ENCODE measurements around the gene SEMA3C. TPM values are rescaled to one million over a fixed set of nuclear protein-coding genes. Genes with fewer than 3 reads are reported as not detected.
A peak's percentile ranks its signal among the peaks of the same experiment; 100 is the strongest.

SEMA3C gene
- total RNA-seq, 6 donors from 2014 or later, result 30.7 to 81.7 (median 50.1) TPM

GRCh38 chr7:80772347-80772993 is 146.4 kb downstream of the SEMA3C start:
- Histone ChIP-seq H3K4me1 (peaks cover 0 to 12% (median 11%) of the 10 kb centered on the region in 4 donors), H3K27ac (no peak overlapping the region), H3K9me3 (no peaks in the 10 kb centered on the region), H3K27me3 (no peaks in the 10 kb centered on the region), H3K4me3 (no peak overlapping the region), H3K36me3 (no peaks in the 10 kb centered on the region)
- DNase-seq (no peak), ATAC-seq (ENCODE audit: low FRiP score in 2 of 2) (no peak)
- TF ChIP-seq POLR2AphosphoS5 (IDR thresholded peaks at IDR 0.05) (no peak), EP300 (IDR thresholded peaks at IDR 0.05) (no peak), POLR2A (IDR thresholded peaks at IDR 0.05) (no peak), CTCF (IDR thresholded peaks at IDR 0.05) (no peak)
- 57 to 69% methylated on average over 2 of the region's 2 CpGs for WGBS, 2 donors

- H3K36me3 ChIP-seq, result no peaks in the 10 kb centered on the region
- ATAC-seq (ENCODE audit: low FRiP score in 2 of 2) (peak in 1 of 2 donors; percentile 29), DNase-seq (no peak)
- peaks cover 0 to 12% (median 11%) of the 10 kb centered on the region in 4 donors for H3K4me1 ChIP-seq
- 47 to 55% methylated on average over 4 of the region's 4 CpGs for WGBS, 2 donors
- no peaks in the 10 kb centered on the region for H3K9me3 ChIP-seq
- H3K27me3 ChIP-seq, result no peaks in the 10 kb centered on the region
- TF ChIP-seq CTCF (IDR thresholded peaks at IDR 0.05), result no peak
- TF ChIP-seq EP300 (IDR thresholded peaks at IDR 0.05), result no peak
- H3K4me3 ChIP-seq, result no peak overlapping the region
- no peak overlapping the region for H3K27ac ChIP-seq
Observed at GRCh38 chr7:80771523-80771922, 147.3 kb downstream of the SEMA3C start.

- no peaks in the 10 kb centered on the region for H3K9me3 ChIP-seq
- TF ChIP-seq POLR2AphosphoS5 (IDR thresholded peaks at IDR 0.05) (no peak), CTCF (IDR thresholded peaks at IDR 0.05) (no peak), POLR2A (IDR thresholded peaks at IDR 0.05) (no peak), EP300 (IDR thresholded peaks at IDR 0.05) (no peak)
- WGBS, 2 donors, result 81 to 84% methylated on average over 2 of the region's 2 CpGs
- H3K27ac ChIP-seq, result no peak overlapping the region
- no peak for DNase-seq
- H3K4me3 ChIP-seq, result no peak overlapping the region
- peak in 1 of 2 donors; percentile 43 for ATAC-seq (ENCODE audit: low FRiP score in 2 of 2)
- H3K27me3 ChIP-seq, result no peaks in the 10 kb centered on the region
- H3K4me1 ChIP-seq, result peaks cover 0 to 12% (median 11%) of the 10 kb centered on the region in 4 donors
- H3K36me3 ChIP-seq, result no peaks in the 10 kb centered on the region
Observed at GRCh38 chr7:80770675-80771081, 148.2 kb downstream of the SEMA3C start.

GRCh38 chr7:80770061-80770460 is 148.8 kb downstream of the SEMA3C start:
- Histone ChIP-seq H3K4me1 (peaks cover 0 to 12% (median 11%) of the 10 kb centered on the region in 4 donors), H3K27ac (no peak overlapping the region), H3K4me3 (no peak overlapping the region), H3K27me3 (no peaks in the 10 kb centered on the region), H3K9me3 (no peaks in the 10 kb centered on the region), H3K36me3 (no peaks in the 10 kb centered on the region)
- no peak for ATAC-seq (ENCODE audit: low FRiP score in 2 of 2)
- no peak for DNase-seq
- TF ChIP-seq CTCF (IDR thresholded peaks at IDR 0.05) (no peak), POLR2A (IDR thresholded peaks at IDR 0.05) (no peak), POLR2AphosphoS5 (IDR thresholded peaks at IDR 0.05) (no peak), EP300 (IDR thresholded peaks at IDR 0.05) (no peak)
- whole genome bisulfite sequencing, 2 donors, result 81 to 87% methylated on average over 1 of the region's 1 CpG

GRCh38 chr7:80768756-80769155 is 150.1 kb downstream of the SEMA3C start:
- Histone ChIP-seq H3K4me3 (no peak overlapping the region), H3K27ac (no peak overlapping the region), H3K36me3 (no peaks in the 10 kb centered on the region), H3K4me1 (peaks cover 0 to 12% (median 11%) of the 10 kb centered on the region in 4 donors), H3K27me3 (no peaks in the 10 kb centered on the region), H3K9me3 (no peaks in the 10 kb centered on the region)
- DNase-seq, result no peak
- WGBS, 2 donors, result 83 to 89% methylated on average over 1 of the region's 1 CpG
- ATAC-seq (ENCODE audit: low FRiP score in 2 of 2), result no peak
- TF ChIP-seq POLR2AphosphoS5 (IDR thresholded peaks at IDR 0.05), result no peak
- no peak for TF ChIP-seq EP300 (IDR thresholded peaks at IDR 0.05)
- no peak for TF ChIP-seq CTCF (IDR thresholded peaks at IDR 0.05)
- TF ChIP-seq POLR2A (IDR thresholded peaks at IDR 0.05), result no peak

Measured in upper lobe of left lung (tissue), 6 donors.